Glomerular visceral epithelial cell (primary cell): ENCODE results near the gene ZDHHC24.

Experiments
- DNase-seq: peaks from one replicate; pipeline ENCODE4 v3.0.0-alpha.2; 2016; ENCODE audit errors: extremely low spot score

ZDHHC24 gene

DNA sequence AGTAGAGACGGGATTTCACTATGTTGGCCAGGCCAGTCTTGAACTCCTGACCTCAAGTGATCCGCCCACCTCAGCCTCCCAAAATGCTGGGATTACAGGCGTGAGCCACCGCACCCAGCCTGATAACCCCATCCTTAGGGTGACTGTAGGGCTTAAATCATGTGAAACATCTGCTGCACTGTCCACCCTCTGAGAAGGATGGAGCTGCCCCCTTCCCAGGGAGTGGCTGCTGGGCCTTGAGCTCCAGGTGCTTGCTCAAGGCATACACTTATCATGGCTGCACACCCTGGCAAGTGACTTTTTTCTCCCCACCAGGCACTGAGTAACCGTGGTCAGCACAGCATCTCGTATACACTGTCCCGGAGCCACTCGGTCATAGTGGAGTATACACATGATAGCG lies 73.8 kb downstream of the ZDHHC24 start:
- no peak for DNase-seq

- no peak for DNase-seq
Measured at GRCh38 chr11:66471142-66471541, 74.7 kb downstream of the ZDHHC24 start.
